ENCODE results near the gene MYO3B.
"Not testable (repeated sequence)": the region's sequence is repeated elsewhere in the genome, so short reads cannot be mapped to it uniquely, and the experiment has no call there.

MYO3B gene

GRCh38 chr2:170579511-170579910, 401.6 kb downstream of the MYO3B start:
- DNase-seq: no peak

GRCh38 chr2:170582313-170582712, 404.4 kb downstream of the MYO3B start:
- DNase-seq: no peak

- no peak for DNase-seq
Measured at GRCh38 chr2:170582751-170583463, 405.0 kb downstream of the MYO3B start.

GRCh38 chr2:170585067-170585466, 407.1 kb downstream of the MYO3B start:
- DNase-seq: no peak

- DNase-seq: no peak
Measured at GRCh38 chr2:170586571-170587095, 408.7 kb downstream of the MYO3B start.

- no peak for DNase-seq
Measured at GRCh38 chr2:170587117-170587516, 409.2 kb downstream of the MYO3B start.

- DNase-seq: no peak
Measured at GRCh38 chr2:170587922-170588321, 410.0 kb downstream of the MYO3B start.

- no peak for DNase-seq
Measured at GRCh38 chr2:170588729-170589128, 410.8 kb downstream of the MYO3B start.

GRCh38 chr2:170596576-170596975, 418.6 kb downstream of the MYO3B start:
- no peak for DNase-seq

GRCh38 chr2:170598067-170598395, 420.1 kb downstream of the MYO3B start:
- no peak for DNase-seq

GRCh38 chr2:170601489-170601888, 423.5 kb downstream of the MYO3B start:
- DNase-seq: no peak

GRCh38 chr2:170605862-170606261, 427.9 kb downstream of the MYO3B start:
- DNase-seq: no peak

- DNase-seq: no peak
Measured at GRCh38 chr2:170607171-170607570, 429.2 kb downstream of the MYO3B start.

- DNase-seq: no peak
Measured at GRCh38 chr2:170610615-170611014, 432.7 kb downstream of the MYO3B start.

- not testable (repeated sequence) for DNase-seq
Measured at GRCh38 chr2:170618948-170619347, 441.0 kb downstream of the MYO3B start.

- not testable (repeated sequence) for DNase-seq
Measured at GRCh38 chr2:170635094-170635493, 457.1 kb downstream of the MYO3B start.

GRCh38 chr2:170639635-170640034, 461.7 kb downstream of the MYO3B start:
- DNase-seq: no peak

- DNase-seq: no peak
Measured at GRCh38 chr2:170641961-170642360, 464.0 kb downstream of the MYO3B start.

GRCh38 chr2:170643346-170643745, 465.4 kb downstream of the MYO3B start:
- DNase-seq: no peak

- DNase-seq: no peak
Measured at GRCh38 chr2:170647741-170648436, 469.9 kb downstream of the MYO3B start.

- no peak for DNase-seq
Measured at GRCh38 chr2:170651624-170652325, 473.8 kb downstream of the MYO3B start.

GRCh38 chr2:170652637-170653417, 474.9 kb downstream of the MYO3B start:
- DNase-seq: no peak

GRCh38 chr2:170656669-170657068, 478.7 kb downstream of the MYO3B start:
- DNase-seq: no peak
